HepG2 (cell line): ENCODE measurements around the gene USP19. TPM values are rescaled to one million over a fixed set of nuclear protein-coding genes. Genes with fewer than 3 reads are reported as not detected.

Source experiments
- CBFB ChIP-seq: sonication (generic); formaldehyde crosslinking; IDR thresholded peaks from 2 replicates; pipeline ENCODE4 v1.4.0; 2020; ENCODE audit warnings: missing genetic modification reagents
- FOXC1 ChIP-seq: sonication (generic); formaldehyde crosslinking; IDR thresholded peaks from 2 replicates; pipeline ENCODE4 v1.8.0; 2022; ENCODE audit warnings: mild to moderate bottlenecking, missing genetic modification reagents, borderline replicate concordance
- HDAC2 ChIP-seq: sonication (generic); formaldehyde crosslinking; IDR thresholded peaks from 2 replicates; pipeline ENCODE4 v1.4.0; 2020; ENCODE audit warnings: missing genetic modification reagents
- MBNL3 ChIP-seq: fragments of 250-450 bp; sonication (Bioruptor Pico); conservative IDR thresholded peaks from 2 replicates; pipeline ENCODE4 v1.8.0; 2022; ENCODE audit warnings: mild to moderate bottlenecking, inconsistent platforms
- PLRG1 ChIP-seq: fragments of 450-650 bp; conservative IDR thresholded peaks from 2 replicates; pipeline ENCODE4 v1.6.1; 2016
- PRDM10 ChIP-seq: sonication (generic); formaldehyde crosslinking; IDR thresholded peaks from 2 replicates; pipeline ENCODE4 v1.4.0; 2020; ENCODE audit warnings: low read depth, missing genetic modification reagents
- SMAD9 ChIP-seq: sonication (generic); formaldehyde crosslinking; IDR thresholded peaks from 2 replicates; pipeline ENCODE4 v1.5.1; 2020; ENCODE audit warnings: mild to moderate bottlenecking, missing genetic modification reagents
- SMYD3 ChIP-seq: sonication (generic); formaldehyde crosslinking; IDR thresholded peaks from 2 replicates; pipeline ENCODE4 v1.8.1; 2023; ENCODE audit warnings: mild to moderate bottlenecking, missing genetic modification reagents
- STAG1 ChIP-seq: sonication (generic); formaldehyde crosslinking; IDR thresholded peaks from 2 replicates; pipeline ENCODE4 v1.4.0; 2020; ENCODE audit warnings: missing genetic modification reagents
- THAP8 ChIP-seq: sonication (generic); formaldehyde crosslinking; IDR thresholded peaks from 2 replicates; pipeline ENCODE4 v1.5.1; 2020; ENCODE audit warnings: missing genetic modification reagents, mild to moderate bottlenecking, borderline replicate concordance
- ZNF180 ChIP-seq: sonication (generic); formaldehyde crosslinking; IDR thresholded peaks from 2 replicates; pipeline ENCODE4 v1.4.0; 2020; ENCODE audit warnings: low read depth, missing genetic modification reagents, borderline replicate concordance
- ZNF280B ChIP-seq: sonication (generic); formaldehyde crosslinking; IDR thresholded peaks from 2 replicates; pipeline ENCODE4 v1.5.0; 2020; ENCODE audit warnings: missing genetic modification reagents, mild to moderate bottlenecking, borderline replicate concordance
- ZNF543 ChIP-seq: sonication (generic); formaldehyde crosslinking; IDR thresholded peaks from 2 replicates; pipeline ENCODE4 v1.4.0; 2020; ENCODE audit warnings: mild to moderate bottlenecking, missing genetic modification reagents
- ZNF678 ChIP-seq: sonication (generic); formaldehyde crosslinking; IDR thresholded peaks from 2 replicates; pipeline ENCODE4 v1.4.0; 2020; ENCODE audit warnings: mild to moderate bottlenecking, missing genetic modification reagents
- ZNF83 ChIP-seq: sonication (generic); formaldehyde crosslinking; IDR thresholded peaks from 2 replicates; pipeline ENCODE4 v1.4.0; 2020; ENCODE audit warnings: missing genetic modification reagents, mild to moderate bottlenecking, borderline replicate concordance
- ZSCAN9 ChIP-seq: IDR thresholded peaks from 2 replicates; pipeline ENCODE4 v1.6.1; 2016; ENCODE audit warnings: borderline replicate concordance
- polyA plus RNA-seq, 8 experiments: library from polyadenylated mRNA; depleted of rRNA in 3 of 8; stranded (reverse) in 7 of 8; unstranded in 1 of 8; fragments of >200 nt; fragmentation: Illumina TruSeq in 4 of 8; extraction: Trizol in 4 of 8; gene quantifications; 2 replicates each; pipeline versions ENCODE4 v1.2.1 to v1.2.3, GENCODE V29; 2011 to 2016; ENCODE audit warnings: low read depth in 4 of 8, missing spikeins in 1 of 8, mixed read lengths in 1 of 8; ENCODE audit not compliant: insufficient read depth in 1 of 8
- total RNA-seq, 5 experiments: library from RNA; depleted of rRNA; stranded (reverse); fragments of >200 nt; fragmentation: Illumina TruSeq; extraction: Trizol; gene quantifications; 2 replicates each; pipeline ENCODE4 v1.2.3, GENCODE V29; 2016; ENCODE audit warnings: low read depth in 1 of 5
- TF ChIP-seq, protein P1 (sequence below), 2 experiments: sonication (generic) in 1 of 2; formaldehyde crosslinking in 1 of 2; IDR thresholded peaks; 2 replicates each; pipeline versions ENCODE4 v1.5.1 to v1.6.1; 2011 to 2020; ENCODE audit warnings: borderline replicate concordance in 1 of 2, low read depth in 1 of 2, low read length in 1 of 2, mild to moderate bottlenecking in 1 of 2, missing genetic modification reagents in 1 of 2, moderate library complexity in 1 of 2
- TF ChIP-seq, protein P2 (sequence below): sonication (generic); formaldehyde crosslinking; conservative IDR thresholded peaks from 2 replicates; pipeline ENCODE4 v1.4.0; 2020; ENCODE audit warnings: missing genetic modification reagents

USP19 gene
- total and polyA plus RNA-seq, 2 of the 13 experiments (the other 11 are each of a cell fraction or from before 2014, with no cell fraction given) = 28.3 to 31.7 TPM

GRCh38 chr3:49120438-49121131, at the start of gene USP19 (continued):
- TF ChIP-seq FOXC1 (CRISPR knock-in tag) (no peak; the same call in 1 of the 2 replicates), ZNF543 (CRISPR knock-in tag) (no peak), THAP8 (CRISPR knock-in tag) (peak; percentile 32; the same call in 1 of the 2 replicates), HDAC2 (CRISPR knock-in tag) (peak; percentile 87), ZNF280B (CRISPR knock-in tag) (no peak; the same call in 1 of the 2 replicates), ZNF83 (0 out of 2 replicates have a peak, but pooled peaks have one; percentile 47), ZSCAN9 (CRISPR knock-in tag) (peak; percentile 52; the same call in 1 of the 2 replicates), SMAD9 (CRISPR knock-in tag) (no peak), ZNF180 (CRISPR knock-in tag) (peak; percentile 79; the same call in 1 of the 2 replicates), STAG1 (CRISPR knock-in tag) (no peak), PRDM10 (CRISPR knock-in tag) (peak; percentile 44; the same call in 1 of the 2 replicates), PLRG1 (no peak), MBNL3 (no peak), SMYD3 (CRISPR knock-in tag) (0 out of 2 replicates have a peak, but pooled peaks have one; percentile 55), ZNF678 (no peak), CBFB (CRISPR knock-in tag) (peak; percentile 16; the same call in 1 of the 2 replicates)
- TF ChIP-seq, protein P1, sequence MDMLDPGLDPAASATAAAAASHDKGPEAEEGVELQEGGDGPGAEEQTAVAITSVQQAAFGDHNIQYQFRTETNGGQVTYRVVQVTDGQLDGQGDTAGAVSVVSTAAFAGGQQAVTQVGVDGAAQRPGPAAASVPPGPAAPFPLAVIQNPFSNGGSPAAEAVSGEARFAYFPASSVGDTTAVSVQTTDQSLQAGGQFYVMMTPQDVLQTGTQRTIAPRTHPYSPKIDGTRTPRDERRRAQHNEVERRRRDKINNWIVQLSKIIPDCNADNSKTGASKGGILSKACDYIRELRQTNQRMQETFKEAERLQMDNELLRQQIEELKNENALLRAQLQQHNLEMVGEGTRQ (IDR thresholded peaks at IDR 0.05; ENCODE audit: low read depth, low read length) = no peak
- TF ChIP-seq, protein P1 (CRISPR knock-in tag; IDR thresholded peaks at IDR 0.05; ENCODE audit: borderline replicate concordance) = no peak
- TF ChIP-seq, protein P2, sequence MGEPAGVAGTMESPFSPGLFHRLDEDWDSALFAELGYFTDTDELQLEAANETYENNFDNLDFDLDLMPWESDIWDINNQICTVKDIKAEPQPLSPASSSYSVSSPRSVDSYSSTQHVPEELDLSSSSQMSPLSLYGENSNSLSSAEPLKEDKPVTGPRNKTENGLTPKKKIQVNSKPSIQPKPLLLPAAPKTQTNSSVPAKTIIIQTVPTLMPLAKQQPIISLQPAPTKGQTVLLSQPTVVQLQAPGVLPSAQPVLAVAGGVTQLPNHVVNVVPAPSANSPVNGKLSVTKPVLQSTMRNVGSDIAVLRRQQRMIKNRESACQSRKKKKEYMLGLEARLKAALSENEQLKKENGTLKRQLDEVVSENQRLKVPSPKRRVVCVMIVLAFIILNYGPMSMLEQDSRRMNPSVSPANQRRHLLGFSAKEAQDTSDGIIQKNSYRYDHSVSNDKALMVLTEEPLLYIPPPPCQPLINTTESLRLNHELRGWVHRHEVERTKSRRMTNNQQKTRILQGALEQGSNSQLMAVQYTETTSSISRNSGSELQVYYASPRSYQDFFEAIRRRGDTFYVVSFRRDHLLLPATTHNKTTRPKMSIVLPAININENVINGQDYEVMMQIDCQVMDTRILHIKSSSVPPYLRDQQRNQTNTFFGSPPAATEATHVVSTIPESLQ = no peak
